Neural crest cell (in vitro differentiated cells): ENCODE data around the gene PRRG4. TPM values are rescaled to one million over a fixed set of nuclear protein-coding genes. Genes with fewer than 3 reads are reported as not detected.

Experiments
- DNase-seq: peaks from one replicate; pipeline ENCODE4 v3.0.0; 2021; ENCODE audit warnings: low read depth, mixed read lengths, low spot score
- H3K27ac Mint-ChIP-seq: one replicate; pipeline ENCODE4 v1.8.0; 2021; ENCODE audit warnings: mild to moderate bottlenecking, mixed read lengths; ENCODE audit not compliant: unreplicated experiment
- H3K27me3 Mint-ChIP-seq: 2 replicates; pipeline ENCODE4 v1.8.0; 2021; ENCODE audit warnings: low read depth, mild to moderate bottlenecking, mixed read lengths
- H3K36me3 Mint-ChIP-seq: 2 replicates; pipeline ENCODE4 v1.8.0; 2021; ENCODE audit warnings: low read depth, mild to moderate bottlenecking, mixed read lengths
- H3K4me1 Mint-ChIP-seq: 2 replicates; pipeline ENCODE4 v1.8.0; 2021; ENCODE audit warnings: mixed read lengths
- H3K4me3 Mint-ChIP-seq: one replicate; pipeline ENCODE4 v1.8.0; 2021; ENCODE audit warnings: mild to moderate bottlenecking, mixed read lengths
- H3K9me3 Mint-ChIP-seq: 2 replicates; pipeline ENCODE4 v1.8.0; 2021; ENCODE audit warnings: mixed read lengths
- CTCF ChIP-seq: fragments of 200-600 bp; sonication (generic); conservative IDR thresholded peaks from 2 replicates; pipeline ENCODE4 v1.5.0; 2021; ENCODE audit warnings: antibody characterized with exemption, mild to moderate bottlenecking
- total RNA-seq: library from RNA; stranded (reverse); gene quantifications from 2 replicates; pipeline ENCODE4 v1.2.1, GENCODE V29; 2021

The PRRG4 gene
- total RNA-seq, 1 donor from 2014 or later, result not detected

- peak overlapping the region; percentile 96 for H3K4me3 Mint-ChIP-seq
- H3K27ac Mint-ChIP-seq, result no peak overlapping the region
- no peaks in the 10 kb centered on the region for H3K9me3 Mint-ChIP-seq
- H3K36me3 Mint-ChIP-seq, result peaks cover 4% of the 10 kb centered on the region
- no peak for DNase-seq
- TF ChIP-seq CTCF, result no peak
- H3K27me3 Mint-ChIP-seq, result no peaks in the 10 kb centered on the region
- peaks cover 42% of the 10 kb centered on the region for H3K4me1 Mint-ChIP-seq
Measured at GRCh38 chr11:32890843-32891656, 61.3 kb downstream of the PRRG4 start.

GRCh38 chr11:32891657-32892354 is 62.1 kb downstream of the PRRG4 start:
- no peak for TF ChIP-seq CTCF
- Mint-ChIP-seq H3K4me3 (peak overlapping the region; percentile 96), H3K27ac (peak overlapping the region; percentile 90), H3K27me3 (no peaks in the 10 kb centered on the region), H3K36me3 (peaks cover 4% of the 10 kb centered on the region), H3K4me1 (peaks cover 41% of the 10 kb centered on the region), H3K9me3 (no peaks in the 10 kb centered on the region)
- DNase-seq, result no peak

- Mint-ChIP-seq H3K4me3 (peak within 1 kb of the TSS; percentile 96), H3K9me3 (no peaks in the 10 kb centered on the region), H3K4me1 (peaks cover 40% of the 10 kb centered on the region), H3K36me3 (peaks cover 6% of the 10 kb centered on the region), H3K27ac (peak within 1 kb of the TSS; percentile 96), H3K27me3 (no peaks in the 10 kb centered on the region)
- no peak for TF ChIP-seq CTCF
- DNase-seq, result peak; percentile 56
Measured at GRCh38 chr11:32892355-32893092, 62.8 kb downstream of the PRRG4 start, which contains the start of gene QSER1. Gene QSER1 (plus strand): TSS chr11:32892811. CDS start chr11:32893126, 315 bp downstream.

- DNase-seq, result no peak
- no peak for TF ChIP-seq CTCF
- H3K9me3 Mint-ChIP-seq, result no peaks in the 10 kb centered on the region
- peaks cover 45% of the 10 kb centered on the region for H3K4me1 Mint-ChIP-seq
- no peaks in the 10 kb centered on the region for H3K27me3 Mint-ChIP-seq
- no peak overlapping the region for H3K27ac Mint-ChIP-seq
- peak overlapping the region; percentile 96 for H3K4me3 Mint-ChIP-seq
- peaks cover 8% of the 10 kb centered on the region for H3K36me3 Mint-ChIP-seq
Measured at GRCh38 chr11:32893093-32893342, 63.3 kb downstream of the PRRG4 start.

- DNase-seq, result peak; percentile 67
- H3K27me3 Mint-ChIP-seq, result no peaks in the 10 kb centered on the region
- H3K27ac Mint-ChIP-seq, result peak overlapping the region; percentile 96
- no peaks in the 10 kb centered on the region for H3K9me3 Mint-ChIP-seq
- peaks cover 46% of the 10 kb centered on the region for H3K4me1 Mint-ChIP-seq
- peak overlapping the region; percentile 96 for H3K4me3 Mint-ChIP-seq
- H3K36me3 Mint-ChIP-seq, result peaks cover 8% of the 10 kb centered on the region
- peak; percentile 67 for TF ChIP-seq CTCF
Measured at GRCh38 chr11:32893343-32894148, 63.8 kb downstream of the PRRG4 start.
